Breast epithelium (tissue), 4 donors: ENCODE data around the gene MKI67. TPM values are rescaled to one million over a fixed set of nuclear protein-coding genes. Genes with fewer than 3 reads are reported as not detected.
"Not testable (repeated sequence)": the region's sequence is repeated elsewhere in the genome, so short reads cannot be mapped to it uniquely, and the experiment has no call there.

Source experiments
- DNase-seq, 2 donors: peaks; one replicate each; pipeline ENCODE4 v3.0.0-alpha.2; 2019; ENCODE audit warnings: low spot score in 2 of 2
- H3K27ac ChIP-seq, 2 donors: fragments of 200-600 bp; sonication (generic) in 1 of 2; one replicate each; pipeline ENCODE4 v1.5.1; 2016 to 2019; ENCODE audit warnings: mild to moderate bottlenecking in 1 of 2
- H3K27me3 ChIP-seq, 2 donors: fragments of 200-600 bp; sonication (generic) in 1 of 2; one replicate each; pipeline versions ENCODE4 v1.5.1 to v1.6.0; 2017 to 2019; ENCODE audit warnings: control low read depth in 1 of 2, mild to moderate bottlenecking in 1 of 2
- H3K36me3 ChIP-seq: fragments of 200-600 bp; one replicate; pipeline ENCODE4 v1.5.1; 2019
- H3K4me1 ChIP-seq, 2 donors: fragments of 200-600 bp; sonication (generic); one replicate each; pipeline ENCODE4 v1.5.1; 2016 to 2019; ENCODE audit warnings: control low read depth in 1 of 2
- H3K4me3 ChIP-seq, 3 donors: fragments of 200-600 bp; sonication (generic); 1 replicate in 2 of 3; 2 replicates in 1 of 3; pipeline ENCODE4 v1.5.1; 2016 to 2019; ENCODE audit warnings: mild to moderate bottlenecking in 3 of 3, moderate library complexity in 2 of 3
- H3K9me3 ChIP-seq, 2 donors: fragments of 200-600 bp; sonication (generic) in 1 of 2; one replicate each; pipeline ENCODE4 v1.5.1; 2016 to 2019; ENCODE audit warnings: control low read depth in 1 of 2
- POLR2A ChIP-seq: fragments of 450-650 bp; IDR thresholded peaks from one replicate; pipeline ENCODE4 v1.6.1; 2016; ENCODE audit warnings: antibody characterized with exemption, mild to moderate bottlenecking, moderate library complexity
- POLR2AphosphoS5 ChIP-seq, 3 donors: sonication (generic); formaldehyde crosslinking; IDR thresholded peaks; one replicate each; pipeline ENCODE4 v1.6.1; 2017; ENCODE audit warnings: antibody characterized with exemption in 3 of 3
- intact Hi-C: fragments of 100-400 bp; cut with DNase I; formaldehyde crosslinking; loops from one replicate; pipeline ENCODE4 v1.15.1; 2023; ENCODE audit warnings: low total_unique reads
- total RNA-seq, 3 donors: library from RNA; depleted of rRNA; stranded (reverse); fragments of >200 nt; gene quantifications; one replicate each; pipeline ENCODE4 v1.1.0, GENCODE V29; 2016
- TF ChIP-seq, protein P1 (sequence below), 3 donors: fragments of 450-650 bp; IDR thresholded peaks; one replicate each; pipeline ENCODE4 v1.5.1; 2016 to 2017; ENCODE audit warnings: antibody characterized with exemption in 3 of 3, mild to moderate bottlenecking in 3 of 3, moderate library complexity in 3 of 3

MKI67 gene
- total RNA-seq, 3 donors from 2014 or later: 0.29 to 6.4 (median 0.33) TPM

DNA sequence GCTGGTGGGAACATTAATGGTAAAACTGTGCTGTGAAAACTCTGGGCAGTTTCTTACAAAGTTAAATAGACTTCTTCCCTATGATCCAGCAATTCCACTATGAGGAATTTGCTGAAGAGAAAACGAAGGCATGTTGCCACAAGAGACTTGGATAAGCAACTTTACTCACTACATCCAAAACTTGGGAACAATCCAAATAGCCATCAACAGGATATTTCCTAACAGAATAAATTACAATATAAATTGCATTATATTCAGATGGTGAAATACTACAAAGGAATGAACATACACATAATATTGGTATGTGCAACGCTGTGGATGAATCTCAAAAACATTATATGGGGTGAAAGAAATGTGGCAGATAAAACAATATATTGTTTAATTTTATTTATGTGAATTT is 21.4 kb upstream of the MKI67 start:
- Histone ChIP-seq H3K27ac (no peak overlapping the region), H3K4me3 (no peak overlapping the region), H3K4me1 (no peaks in the 10 kb centered on the region), H3K27me3 (no peaks in the 10 kb centered on the region), H3K36me3 (no peaks in the 10 kb centered on the region), H3K9me3 (no peaks in the 10 kb centered on the region)
- DNase-seq: no peak
- TF ChIP-seq, protein P1, sequence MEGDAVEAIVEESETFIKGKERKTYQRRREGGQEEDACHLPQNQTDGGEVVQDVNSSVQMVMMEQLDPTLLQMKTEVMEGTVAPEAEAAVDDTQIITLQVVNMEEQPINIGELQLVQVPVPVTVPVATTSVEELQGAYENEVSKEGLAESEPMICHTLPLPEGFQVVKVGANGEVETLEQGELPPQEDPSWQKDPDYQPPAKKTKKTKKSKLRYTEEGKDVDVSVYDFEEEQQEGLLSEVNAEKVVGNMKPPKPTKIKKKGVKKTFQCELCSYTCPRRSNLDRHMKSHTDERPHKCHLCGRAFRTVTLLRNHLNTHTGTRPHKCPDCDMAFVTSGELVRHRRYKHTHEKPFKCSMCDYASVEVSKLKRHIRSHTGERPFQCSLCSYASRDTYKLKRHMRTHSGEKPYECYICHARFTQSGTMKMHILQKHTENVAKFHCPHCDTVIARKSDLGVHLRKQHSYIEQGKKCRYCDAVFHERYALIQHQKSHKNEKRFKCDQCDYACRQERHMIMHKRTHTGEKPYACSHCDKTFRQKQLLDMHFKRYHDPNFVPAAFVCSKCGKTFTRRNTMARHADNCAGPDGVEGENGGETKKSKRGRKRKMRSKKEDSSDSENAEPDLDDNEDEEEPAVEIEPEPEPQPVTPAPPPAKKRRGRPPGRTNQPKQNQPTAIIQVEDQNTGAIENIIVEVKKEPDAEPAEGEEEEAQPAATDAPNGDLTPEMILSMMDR (IDR thresholded peaks at IDR 0.05): no peak
- TF ChIP-seq POLR2AphosphoS5 (IDR thresholded peaks at IDR 0.05) (no peak), POLR2A (no peak)
- intact Hi-C loops: no loop called here

DNA sequence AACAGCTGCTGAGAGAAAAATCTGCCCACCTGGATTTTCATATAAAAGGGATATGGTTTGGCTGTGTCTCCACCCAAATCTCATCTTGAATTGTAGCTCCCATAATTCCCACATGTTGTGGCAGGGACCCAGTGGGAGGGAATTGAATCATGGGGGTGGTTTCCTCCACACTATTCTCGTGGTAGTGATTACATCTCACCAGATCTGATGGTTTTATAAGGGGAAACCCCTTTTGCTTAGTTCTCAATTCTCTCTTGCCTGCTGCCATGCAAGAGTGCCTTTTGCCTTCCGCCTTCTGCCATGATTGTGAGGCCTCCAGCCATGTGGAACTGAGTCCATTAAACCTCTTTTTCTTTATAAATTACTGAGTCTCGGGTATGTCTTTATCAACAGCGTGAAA is 20.8 kb upstream of the MKI67 start:
- DNase-seq: no peak
- Histone ChIP-seq H3K4me3 (no peak overlapping the region), H3K4me1 (no peaks in the 10 kb centered on the region), H3K27me3 (no peaks in the 10 kb centered on the region), H3K36me3 (no peaks in the 10 kb centered on the region), H3K27ac (no peak overlapping the region), H3K9me3 (no peaks in the 10 kb centered on the region)
- intact Hi-C loops: no loop called here
- no peak for TF ChIP-seq POLR2A
- TF ChIP-seq, protein P1 (IDR thresholded peaks at IDR 0.05): no peak
- no peak for TF ChIP-seq POLR2AphosphoS5 (IDR thresholded peaks at IDR 0.05)

DNA sequence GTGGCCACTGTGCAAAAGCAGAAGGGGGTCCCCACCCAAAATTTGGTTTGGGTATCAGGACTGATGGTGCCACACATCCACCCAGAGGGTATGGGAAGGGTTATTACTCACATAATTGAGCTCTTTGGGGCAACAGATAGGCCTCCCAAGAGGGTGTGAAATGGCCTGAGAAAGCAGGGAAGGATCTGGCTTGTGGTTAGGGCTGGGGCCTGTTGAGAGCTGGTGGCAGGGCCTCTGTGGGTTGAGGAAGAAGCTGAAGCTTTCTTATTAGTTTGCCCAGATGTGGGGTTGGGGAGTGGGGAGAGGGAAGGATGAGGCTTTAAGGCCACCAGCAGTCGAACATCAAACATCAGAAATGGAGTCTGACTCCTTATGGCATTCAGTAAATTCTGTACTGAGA is 18.3 kb upstream of the MKI67 start:
- no peak overlapping the region for H3K4me3 ChIP-seq
- H3K4me1 ChIP-seq: no peaks in the 10 kb centered on the region
- H3K27ac ChIP-seq: no peak overlapping the region
- H3K36me3 ChIP-seq: no peaks in the 10 kb centered on the region
- DNase-seq: no peak
- no peaks in the 10 kb centered on the region for H3K9me3 ChIP-seq
- TF ChIP-seq, protein P1 (IDR thresholded peaks at IDR 0.05): no peak
- TF ChIP-seq POLR2A: no peak
- TF ChIP-seq POLR2AphosphoS5 (IDR thresholded peaks at IDR 0.05): no peak
- intact Hi-C loops: no loop called here
- no peaks in the 10 kb centered on the region for H3K27me3 ChIP-seq

DNA sequence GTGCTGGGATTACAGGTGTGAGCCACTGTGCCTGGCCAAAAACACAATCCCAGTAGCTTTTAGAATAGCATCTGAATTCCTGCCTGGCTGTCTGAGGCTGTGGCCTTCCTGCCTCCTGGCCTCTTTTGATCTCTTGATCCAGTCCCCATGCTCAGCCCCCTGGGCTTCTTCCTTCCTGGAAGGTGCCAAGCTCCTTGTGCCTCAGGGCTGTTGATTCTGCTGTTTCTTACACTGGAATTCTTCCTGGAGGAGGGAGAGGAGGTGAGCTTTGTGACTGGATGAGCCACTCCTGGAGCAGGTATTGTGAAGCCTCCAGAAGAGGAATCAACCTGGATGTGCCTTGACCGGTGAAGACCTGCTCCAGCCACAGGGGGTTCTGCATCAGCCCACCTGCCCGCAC is 17.3 kb upstream of the MKI67 start:
- H3K36me3 ChIP-seq: no peaks in the 10 kb centered on the region
- H3K27ac ChIP-seq: no peak overlapping the region
- no peak for DNase-seq
- no peaks in the 10 kb centered on the region for H3K4me1 ChIP-seq
- no peaks in the 10 kb centered on the region for H3K27me3 ChIP-seq
- no peak overlapping the region for H3K4me3 ChIP-seq
- intact Hi-C loops: no loop called here
- no peak for TF ChIP-seq POLR2A
- TF ChIP-seq POLR2AphosphoS5 (IDR thresholded peaks at IDR 0.05): no peak
- TF ChIP-seq, protein P1 (IDR thresholded peaks at IDR 0.05): no peak
- no peaks in the 10 kb centered on the region for H3K9me3 ChIP-seq

DNA sequence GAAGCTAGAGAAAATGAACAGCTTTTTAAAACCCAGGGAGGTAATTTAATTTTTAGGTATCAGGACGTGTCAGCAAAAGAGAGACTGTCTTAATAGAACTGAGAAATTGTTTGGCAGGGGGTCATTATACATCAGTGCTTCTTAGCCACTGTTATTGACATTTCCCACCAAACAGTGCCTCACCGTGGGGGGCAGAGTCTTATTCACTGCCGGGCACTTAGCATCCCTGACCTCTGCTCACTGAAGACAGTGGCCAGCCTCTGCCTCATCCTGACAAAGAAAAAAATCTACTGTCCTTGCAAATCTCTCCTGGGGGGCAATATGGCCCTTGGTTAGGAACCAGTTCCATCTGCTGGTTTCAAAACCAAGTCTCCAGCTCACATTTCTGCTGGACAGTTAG is 14.2 kb upstream of the MKI67 start:
- no peaks in the 10 kb centered on the region for H3K36me3 ChIP-seq
- TF ChIP-seq, protein P1 (IDR thresholded peaks at IDR 0.05): no peak
- no peak for TF ChIP-seq POLR2A
- no peak for TF ChIP-seq POLR2AphosphoS5 (IDR thresholded peaks at IDR 0.05)
- DNase-seq: no peak
- H3K27me3 ChIP-seq: no peaks in the 10 kb centered on the region
- no peaks in the 10 kb centered on the region for H3K9me3 ChIP-seq
- H3K4me3 ChIP-seq: no peak overlapping the region
- intact Hi-C loops: no loop called here
- H3K27ac ChIP-seq: no peak overlapping the region
- no peaks in the 10 kb centered on the region for H3K4me1 ChIP-seq

DNA sequence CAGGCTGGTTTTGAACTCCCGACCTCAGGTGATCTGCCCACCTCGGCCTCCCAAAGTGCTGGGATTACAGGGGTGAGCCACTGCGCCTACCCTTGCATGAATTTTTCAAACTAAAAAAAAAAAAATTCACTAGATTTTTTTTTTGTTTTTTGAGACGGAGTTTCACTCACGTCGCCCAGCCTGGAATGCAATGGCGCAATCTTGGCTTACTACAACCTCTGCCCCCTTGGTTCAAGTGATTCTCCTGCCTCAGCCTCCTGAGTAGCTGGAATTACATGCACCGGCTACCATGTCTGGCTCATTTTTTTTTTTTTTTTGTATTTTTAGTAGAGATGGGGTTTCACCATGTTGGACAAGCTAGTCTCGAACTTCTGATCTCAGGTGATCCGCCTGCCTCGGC is 12.2 kb upstream of the MKI67 start:
- intact Hi-C loops, H3K4me1 ChIP-seq, DNase-seq, H3K9me3 ChIP-seq, H3K4me3 ChIP-seq, H3K36me3 ChIP-seq, H3K27me3 ChIP-seq, H3K27ac ChIP-seq: not testable (repeated sequence)
